ENCODE results near the gene CXXC5. TPM values are rescaled to one million over a fixed set of nuclear protein-coding genes. Genes with fewer than 3 reads are reported as not detected.

The CXXC5 gene
- total RNA-seq, 2 donors from 2014 or later, result 57.9 to 59.5 TPM

GRCh38 chr5:139665626-139666025 is 17.5 kb downstream of the CXXC5 start:
- Histone ChIP-seq H3K27ac (peak overlapping the region; percentile 94 to 97), H3K4me3 (no peak overlapping the region), H3K27me3 (no peaks in the 10 kb centered on the region), H3K4me1 (peaks cover 7 to 98% of the 10 kb centered on the region in 2 donors), H3K36me3 (no peaks in the 10 kb centered on the region), H3K9me3 (no peaks in the 10 kb centered on the region)
- no peak for DNase-seq (ENCODE audit: low spot score)
- TF ChIP-seq CTCF (IDR thresholded peaks at IDR 0.05), result no peak

GRCh38 chr5:139666551-139666950 is 18.4 kb downstream of the CXXC5 start:
- Histone ChIP-seq H3K27me3 (no peaks in the 10 kb centered on the region), H3K4me3 (no peak overlapping the region), H3K27ac (peak overlapping the region; percentile 94 to 97), H3K9me3 (no peaks in the 10 kb centered on the region), H3K36me3 (no peaks in the 10 kb centered on the region), H3K4me1 (peaks cover 7 to 98% of the 10 kb centered on the region in 2 donors)
- no peak for TF ChIP-seq CTCF (IDR thresholded peaks at IDR 0.05)
- DNase-seq (ENCODE audit: low spot score), result no peak

- Histone ChIP-seq H3K4me1 (peaks cover 7 to 98% of the 10 kb centered on the region in 2 donors), H3K4me3 (peak overlapping the region in 1 of 2 donors; percentile 50), H3K36me3 (no peaks in the 10 kb centered on the region), H3K9me3 (no peaks in the 10 kb centered on the region), H3K27me3 (no peaks in the 10 kb centered on the region), H3K27ac (peak overlapping the region; percentile 94 to 97)
- TF ChIP-seq CTCF (IDR thresholded peaks at IDR 0.05), result no peak
- DNase-seq (ENCODE audit: low spot score), result no peak
These were observed 19.0 kb downstream of the CXXC5 start for GRCh38 chr5:139667001-139667729.

- Histone ChIP-seq H3K4me1 (peaks cover 7 to 98% of the 10 kb centered on the region in 2 donors), H3K9me3 (no peaks in the 10 kb centered on the region), H3K4me3 (peak overlapping the region; percentile 39 to 50), H3K27me3 (no peaks in the 10 kb centered on the region), H3K36me3 (no peaks in the 10 kb centered on the region), H3K27ac (peak overlapping the region; percentile 94 to 97)
- TF ChIP-seq CTCF (IDR thresholded peaks at IDR 0.05), result no peak
- DNase-seq (ENCODE audit: low spot score), result no peak
These were observed 19.5 kb downstream of the CXXC5 start for GRCh38 chr5:139667730-139668063.

GRCh38 chr5:139668064-139668880 is 20.1 kb downstream of the CXXC5 start:
- Histone ChIP-seq H3K4me3 (peak overlapping the region; percentile 39 to 50), H3K27ac (peak overlapping the region; percentile 94 to 97), H3K4me1 (peaks cover 7 to 98% of the 10 kb centered on the region in 2 donors), H3K9me3 (no peaks in the 10 kb centered on the region), H3K36me3 (no peaks in the 10 kb centered on the region), H3K27me3 (no peaks in the 10 kb centered on the region)
- no peak for DNase-seq (ENCODE audit: low spot score)
- TF ChIP-seq CTCF (IDR thresholded peaks at IDR 0.05), result no peak

Data from right atrium auricular region (tissue), 2 donors.